OCI-LY7 (cell line): Measurements from ENCODE around the gene IRX6.

Experiments
- CTCF ChIP-seq: fragments of 200-600 bp; sonication (generic); conservative IDR thresholded peaks from 2 replicates; pipeline ENCODE4 v1.5.1; 2014; ENCODE audit warnings: mild to moderate bottlenecking, antibody characterized with exemption, low read length, moderate library complexity, mixed read lengths
- EZH2phosphoT487 ChIP-seq: fragments of 200-600 bp; sonication (generic); IDR thresholded peaks from 2 replicates; pipeline ENCODE4 v1.6.1; 2018; ENCODE audit warnings: low read depth, borderline replicate concordance, mild to moderate bottlenecking, mixed run types, antibody characterized with exemption, low read length, moderate library complexity, mixed read lengths

DNA sequence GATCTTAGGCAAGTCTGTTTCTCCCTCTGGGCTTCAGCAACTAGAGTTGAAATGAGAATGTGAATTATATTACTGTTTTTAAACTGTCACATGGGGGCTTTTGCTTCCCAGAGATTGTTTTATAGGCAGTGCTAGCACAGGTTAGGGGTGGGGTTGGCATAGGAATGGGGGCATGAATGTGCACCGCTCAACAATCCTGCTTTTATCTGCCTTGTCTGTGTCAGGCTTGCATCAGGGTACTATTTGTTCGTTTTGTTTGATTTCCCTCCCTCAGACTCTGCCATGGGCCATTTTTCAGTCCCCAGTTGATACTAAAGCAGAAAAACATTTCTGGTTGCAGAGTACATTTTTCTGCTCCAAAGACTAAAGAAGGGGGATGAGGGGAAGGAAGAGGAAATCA is 34.6 kb upstream of the IRX6 start:
- TF ChIP-seq CTCF: no peak
- no peak for TF ChIP-seq EZH2phosphoT487
